T-cell (primary cell): ENCODE measurements around the gene CCDC136. TPM values are rescaled to one million over a fixed set of nuclear protein-coding genes. Genes with fewer than 3 reads are reported as not detected.

ENCODE experiments used
- ATAC-seq, 4 experiments: fragments of 200-7000 bp in 3 of 4; fragments of 150-1000 bp in 1 of 4; cut with Tn5 transposase; replicated peaks in 1 of 4; 1 replicate in 3 of 4; 2 replicates in 1 of 4; pipeline ENCODE4 v1.10.0; 2021; ENCODE audit warnings: moderate library complexity in 3 of 4, mild to moderate bottlenecking in 2 of 4, moderate number of reproducible peaks in 1 of 4
- CTCF ChIA-PET, 2 donors: fragments of 300-600 bp; sonication (Branson Sonifier 250); formaldehyde crosslinking; loops; one replicate each; lab custom pipeline; 2022; ENCODE audit warnings: antibody characterized with exemption in 2 of 2; lab: Charles Lee
- POLR2A ChIA-PET, 2 donors: fragments of 300-600 bp; sonication (Branson Sonifier 250); formaldehyde crosslinking; loops; one replicate each; lab custom pipeline; 2022; ENCODE audit warnings: antibody characterized with exemption in 2 of 2; lab: Charles Lee
- DNase-seq, 35 experiments: peaks; one replicate each; pipeline versions ENCODE4 v3.0.0 to v3.0.0-alpha.2; 2013 to 2023
- H3K27ac ChIP-seq: one replicate; pipeline ENCODE4 v1.5.1; 2013; ENCODE audit warnings: low read length
- H3K27me3 ChIP-seq, 2 experiments: replicated peaks in 1 of 2; 1 replicate in 1 of 2; 2 replicates in 1 of 2; pipeline versions ENCODE4 v1.6.1 to v1.7.0; 2013; ENCODE audit warnings: low read length in 1 of 2, mixed read lengths in 1 of 2; ENCODE audit not compliant: control insufficient read depth in 2 of 2, insufficient read depth in 2 of 2; ENCODE audit errors: extremely low read depth in 1 of 2
- H3K36me3 ChIP-seq, 2 donors: 1 replicate in 1 of 2; 2 replicates in 1 of 2; pipeline versions ENCODE4 v1.6.1 to v1.7.0; 2013; ENCODE audit warnings: low read length in 1 of 2; ENCODE audit not compliant: control insufficient read depth in 2 of 2, insufficient read depth in 1 of 2; ENCODE audit errors: extremely low read depth in 1 of 2
- H3K4me1 ChIP-seq, 2 experiments: 1 replicate in 1 of 2; 2 replicates in 1 of 2; pipeline versions ENCODE4 v1.6.1 to v1.7.0; 2013; ENCODE audit warnings: low read length in 2 of 2, mixed read lengths in 1 of 2; ENCODE audit not compliant: insufficient read depth in 2 of 2, control insufficient read depth in 1 of 2; ENCODE audit errors: extremely low read depth in 1 of 2
- H3K4me3 ChIP-seq, 2 donors: 1 replicate in 1 of 2; 2 replicates in 1 of 2; pipeline versions ENCODE4 v1.5.1 to v1.7.0; 2013; ENCODE audit warnings: mild to moderate bottlenecking in 2 of 2, low read length in 1 of 2, moderate library complexity in 1 of 2; ENCODE audit not compliant: control insufficient read depth in 1 of 2; ENCODE audit errors: extremely low read depth in 1 of 2
- H3K9me3 ChIP-seq: 2 replicates; pipeline ENCODE4 v1.7.0; 2013
- H3K27ac Mint-ChIP-seq, 2 donors: one replicate each; pipeline ENCODE4 v1.8.0; 2020 to 2021; ENCODE audit warnings: mild to moderate bottlenecking in 2 of 2, mixed read lengths in 2 of 2
- H3K27me3 Mint-ChIP-seq, 2 donors: one replicate each; pipeline ENCODE4 v1.8.0; 2021 to 2022; ENCODE audit warnings: mixed read lengths in 2 of 2
- H3K36me3 Mint-ChIP-seq: one replicate; pipeline ENCODE4 v1.8.0; 2021; ENCODE audit warnings: mixed read lengths
- H3K4me1 Mint-ChIP-seq, 3 donors: one replicate each; pipeline ENCODE4 v1.8.0; 2020 to 2022; ENCODE audit warnings: mixed read lengths in 3 of 3, mild to moderate bottlenecking in 1 of 3
- H3K4me3 Mint-ChIP-seq, 3 donors: one replicate each; pipeline ENCODE4 v1.8.0; 2020 to 2022; ENCODE audit warnings: mild to moderate bottlenecking in 3 of 3, mixed read lengths in 3 of 3, moderate library complexity in 3 of 3
- H3K9me3 Mint-ChIP-seq, 3 donors: one replicate each; pipeline ENCODE4 v1.8.0; 2020 to 2022; ENCODE audit warnings: mixed read lengths in 3 of 3
- WGBS: methylation state at CpG from one replicate; pipeline ENCODE4 v1.1.5; 2013; ENCODE audit warnings: missing lambda C conversion rate; ENCODE audit not compliant: insufficient coverage; 5-methylcytosine and 5-hydroxymethylcytosine counted together
- total RNA-seq, 35 experiments: library from RNA in 6 of 35; stranded (reverse) in 6 of 35; fragments of 120-200 nt in 1 of 35; gene quantifications; one replicate each; pipeline versions ENCODE4 v1.2.1 to v1.2.4 and lab custom pipeline; 2013 to 2026

Gene CCDC136
- total RNA-seq, 5 donors from 2014 or later (not counting 1 experiment from before 2014, with no cell fraction given) = 7.6 to 15.7 (median 14.6) TPM

GRCh38 chr7:128792471-128793180, 858 bp downstream of the CCDC136 start:
- peak overlapping the region; percentile 15 to 62 for H3K27ac Mint-ChIP-seq
- H3K4me1 Mint-ChIP-seq = peaks cover 16 to 18% (median 18%) of the 10 kb centered on the region in 3 donors
- Histone ChIP-seq H3K27ac (no peak overlapping the region), H3K9me3 (no peaks in the 10 kb centered on the region), H3K27me3 (no peaks in the 10 kb centered on the region), H3K4me3 (no peak overlapping the region), H3K4me1 (peaks cover 0 to 22% of the 10 kb centered on the region in 2 experiments), H3K36me3 (peaks cover 0 to 2% of the 10 kb centered on the region in 2 donors)
- H3K4me3 Mint-ChIP-seq = peak overlapping the region; percentile 66 to 90 (median 69)
- no peaks in the 10 kb centered on the region for H3K27me3 Mint-ChIP-seq
- no peaks in the 10 kb centered on the region for H3K9me3 Mint-ChIP-seq
- ChIA-PET CTCF (no interaction called here), POLR2A (no interaction called here)
- peaks cover 6% of the 10 kb centered on the region for H3K36me3 Mint-ChIP-seq
- DNase-seq (peak in 1 of 35 experiments; percentile 8), ATAC-seq (no peak)
- WGBS = 89% methylated on average over 3 of the region's 10 CpGs

GRCh38 chr7:128793181-128793547, 1.4 kb downstream of the CCDC136 start:
- H3K4me3 Mint-ChIP-seq = peak overlapping the region in 1 of 3 donors; percentile 90
- H3K27ac ChIP-seq = no peak overlapping the region
- no peak for DNase-seq
- POLR2A ChIA-PET = no interaction called here
- peaks cover 0 to 2% of the 10 kb centered on the region in 2 donors for H3K36me3 ChIP-seq
- WGBS = no CpG with 5 or more reads among the region's 5 CpGs
- peaks cover 6% of the 10 kb centered on the region for H3K36me3 Mint-ChIP-seq
- no peak for ATAC-seq
- H3K9me3 Mint-ChIP-seq = no peaks in the 10 kb centered on the region
- CTCF ChIA-PET = no interaction called here
- no peak overlapping the region for H3K27ac Mint-ChIP-seq
- no peaks in the 10 kb centered on the region for H3K27me3 Mint-ChIP-seq
- H3K4me3 ChIP-seq = no peak overlapping the region
- peaks cover 0 to 22% of the 10 kb centered on the region in 2 experiments for H3K4me1 ChIP-seq
- no peaks in the 10 kb centered on the region for H3K27me3 ChIP-seq
- H3K4me1 Mint-ChIP-seq = peaks cover 16 to 18% (median 18%) of the 10 kb centered on the region in 3 donors
- H3K9me3 ChIP-seq = no peaks in the 10 kb centered on the region

GRCh38 chr7:128794020-128794419, 2.3 kb downstream of the CCDC136 start:
- Mint-ChIP-seq H3K36me3 (peaks cover 6% of the 10 kb centered on the region), H3K4me3 (no peak overlapping the region), H3K27ac (peak overlapping the region in 1 of 2 donors; percentile 57), H3K9me3 (no peaks in the 10 kb centered on the region), H3K4me1 (peaks cover 16 to 18% (median 17%) of the 10 kb centered on the region in 3 donors), H3K27me3 (no peaks in the 10 kb centered on the region)
- Histone ChIP-seq H3K27ac (no peak overlapping the region), H3K27me3 (no peaks in the 10 kb centered on the region), H3K36me3 (peaks cover 0 to 2% of the 10 kb centered on the region in 2 donors), H3K9me3 (no peaks in the 10 kb centered on the region), H3K4me3 (no peak overlapping the region), H3K4me1 (peaks cover 0 to 22% of the 10 kb centered on the region in 2 experiments)
- CTCF ChIA-PET = no interaction called here
- ATAC-seq (no peak), DNase-seq (peak in 10 of 35 experiments; percentile 6 to 44 (median 17))
- POLR2A ChIA-PET = no interaction called here
- 11% methylated on average over 2 of the region's 3 CpGs for WGBS

- POLR2A ChIA-PET = no interaction called here
- no peak overlapping the region for H3K27ac ChIP-seq
These were observed 2.7 kb downstream of the CCDC136 start for GRCh38 chr7:128794436-128794835.

GRCh38 chr7:128795129-128795528, 3.4 kb downstream of the CCDC136 start:
- Mint-ChIP-seq H3K27me3 (no peaks in the 10 kb centered on the region), H3K4me3 (no peak overlapping the region), H3K36me3 (peaks cover 6% of the 10 kb centered on the region), H3K27ac (no peak overlapping the region), H3K4me1 (peaks cover 11% of the 10 kb centered on the region in 3 donors), H3K9me3 (no peaks in the 10 kb centered on the region)
- ATAC-seq = no peak
- peaks cover 0 to 2% of the 10 kb centered on the region in 2 donors for H3K36me3 ChIP-seq
- WGBS = 96% methylated on average over 3 of the region's 4 CpGs
- H3K4me1 ChIP-seq = peaks cover 0 to 22% of the 10 kb centered on the region in 2 experiments
- H3K9me3 ChIP-seq = no peaks in the 10 kb centered on the region
- ChIA-PET POLR2A (no interaction called here), CTCF (no interaction called here)
- H3K27me3 ChIP-seq = no peaks in the 10 kb centered on the region
- no peak overlapping the region for H3K27ac ChIP-seq
- DNase-seq = no peak
- no peak overlapping the region for H3K4me3 ChIP-seq

More at GRCh38 chr7:128794436-128794835, 2.7 kb downstream of the CCDC136 start:
- Mint-ChIP-seq H3K27me3 (no peaks in the 10 kb centered on the region), H3K4me1 (peaks cover 12 to 14% (median 13%) of the 10 kb centered on the region in 3 donors), H3K9me3 (no peaks in the 10 kb centered on the region), H3K27ac (no peak overlapping the region), H3K4me3 (no peak overlapping the region), H3K36me3 (peaks cover 6% of the 10 kb centered on the region)
- Histone ChIP-seq H3K36me3 (peaks cover 0 to 2% of the 10 kb centered on the region in 2 donors), H3K4me1 (peaks cover 0 to 22% of the 10 kb centered on the region in 2 experiments), H3K4me3 (no peak overlapping the region), H3K9me3 (no peaks in the 10 kb centered on the region), H3K27me3 (no peaks in the 10 kb centered on the region)
- ATAC-seq (no peak), DNase-seq (no peak)
- CTCF ChIA-PET = no interaction called here
- WGBS = 89% methylated on average over 8 of the region's 8 CpGs

GRCh38 chr7:128796327-128796726, 4.6 kb downstream of the CCDC136 start:
- peaks cover 10% of the 10 kb centered on the region for H3K36me3 Mint-ChIP-seq
- ChIA-PET CTCF (interaction anchor here in 1 of 2 donors (0.6 to 0.8 kb wide), 2 partner anchors 67 to 494 kb away, joined by 3 read pairs; no protein-coding TSS in a partner anchor), POLR2A (no interaction called here)
- H3K27ac Mint-ChIP-seq = no peak overlapping the region
- no peak overlapping the region for H3K4me3 Mint-ChIP-seq
- ATAC-seq (no peak), DNase-seq (no peak)
- peaks cover 6 to 8% (median 7%) of the 10 kb centered on the region in 3 donors for H3K4me1 Mint-ChIP-seq
- Histone ChIP-seq H3K27me3 (no peaks in the 10 kb centered on the region), H3K27ac (no peak overlapping the region), H3K9me3 (no peaks in the 10 kb centered on the region), H3K4me3 (no peak overlapping the region), H3K36me3 (peaks cover 0 to 2% of the 10 kb centered on the region in 2 donors), H3K4me1 (peaks cover 0 to 16% of the 10 kb centered on the region in 2 experiments)
- WGBS = 100% methylated on average over 4 of the region's 5 CpGs
- no peaks in the 10 kb centered on the region for H3K9me3 Mint-ChIP-seq
- no peaks in the 10 kb centered on the region for H3K27me3 Mint-ChIP-seq
